Esophagus muscularis mucosa (tissue), 4 donors: Measurements from ENCODE around the gene SPAST. TPM values are rescaled to one million over a fixed set of nuclear protein-coding genes. Genes with fewer than 3 reads are reported as not detected.
"Not testable (repeated sequence)": the region's sequence is repeated elsewhere in the genome, so short reads cannot be mapped to it uniquely, and the experiment has no call there.

ENCODE experiments used
- DNase-seq: peaks from one replicate; pipeline ENCODE4 v3.0.0-alpha.2; 2017; ENCODE audit errors: extremely low spot score
- H3K27ac ChIP-seq, 4 donors: fragments of 200-600 bp; sonication (generic); replicated peaks in 1 of 4; 1 replicate in 3 of 4; 2 replicates in 1 of 4; pipeline ENCODE4 v1.5.1; 2016 to 2019; ENCODE audit warnings: mild to moderate bottlenecking in 1 of 4
- H3K27me3 ChIP-seq, 4 donors: fragments of 200-600 bp; sonication (generic); one replicate each; pipeline versions ENCODE4 v1.5.1 to v1.6.0; 2016 to 2019
- H3K36me3 ChIP-seq, 4 donors: fragments of 200-600 bp; sonication (generic); one replicate each; pipeline ENCODE4 v1.5.1; 2016 to 2019
- H3K4me1 ChIP-seq, 4 donors: fragments of 200-600 bp; sonication (generic); one replicate each; pipeline ENCODE4 v1.5.1; 2016 to 2019
- H3K4me3 ChIP-seq, 4 donors: fragments of 200-600 bp; sonication (generic); 1 replicate in 2 of 4; 2 replicates in 2 of 4; pipeline ENCODE4 v1.5.1; 2016 to 2019; ENCODE audit warnings: mild to moderate bottlenecking in 4 of 4, moderate library complexity in 1 of 4
- H3K9me3 ChIP-seq, 4 donors: fragments of 200-600 bp; sonication (generic); 1 replicate in 3 of 4; 2 replicates in 1 of 4; pipeline ENCODE4 v1.5.1; 2016 to 2019
- CTCF ChIP-seq, 3 experiments: fragments of 200-600 bp in 2 of 3; fragments of 450-650 bp in 1 of 3; sonication (generic) in 2 of 3; IDR thresholded peaks; one replicate each; pipeline ENCODE4 v1.5.1; 2017 to 2019; ENCODE audit warnings: antibody characterized with exemption in 3 of 3, mild to moderate bottlenecking in 2 of 3, moderate library complexity in 1 of 3
- EP300 ChIP-seq: sonication (generic); formaldehyde crosslinking; IDR thresholded peaks from one replicate; pipeline ENCODE4 v1.6.1; 2017; ENCODE audit warnings: antibody characterized with exemption
- POLR2A ChIP-seq: fragments of 450-650 bp; IDR thresholded peaks from one replicate; pipeline ENCODE4 v1.6.1; 2017; ENCODE audit warnings: antibody characterized with exemption, moderate library complexity, mild to moderate bottlenecking, low read depth
- POLR2AphosphoS5 ChIP-seq, 2 donors: sonication (generic); formaldehyde crosslinking; IDR thresholded peaks; one replicate each; pipeline ENCODE4 v1.6.1; 2017; ENCODE audit warnings: antibody characterized with exemption in 2 of 2
- WGBS: methylation state at CpG from one replicate; pipeline ENCODE4 v1.1.5; 2018; 5-methylcytosine and 5-hydroxymethylcytosine counted together
- intact Hi-C: fragments of 100-400 bp; cut with DNase I; formaldehyde crosslinking; loops from one replicate; pipeline ENCODE4 v1.15.1; 2023
- total RNA-seq, 4 donors: library from RNA; depleted of rRNA; stranded (reverse); fragments of >200 nt; gene quantifications; one replicate each; pipeline versions ENCODE4 v1.1.0 to v1.2.1, GENCODE V29; 2016

Gene SPAST
- total RNA-seq = 10 to 100 TPM; 13.3 to 16.6 (median 14.4) TPM

GRCh38 chr2:32063310-32064020 is at the start of gene SPAST:
Gene SPAST (plus strand): TSS chr2:32063556. CDS start chr2:32063832, 276 bp downstream.
- Histone ChIP-seq H3K36me3 (peaks cover 0 to 7% (median 6%) of the 10 kb centered on the region in 4 donors), H3K27me3 (no peaks in the 10 kb centered on the region), H3K9me3 (no peaks in the 10 kb centered on the region), H3K4me1 (peaks cover 20 to 39% (median 32%) of the 10 kb centered on the region in 4 donors), H3K4me3 (peak within 1 kb of the TSS; percentile 76 to 94 (median 84)), H3K27ac (peak within 1 kb of the TSS; percentile 86 to 93 (median 89))
- TF ChIP-seq CTCF (IDR thresholded peaks at IDR 0.05) (peak; percentile 33 to 71 (median 50)), EP300 (no peak), POLR2AphosphoS5 (IDR thresholded peaks at IDR 0.05) (peak; percentile 85 to 90), POLR2A (peak; percentile 14)
- DNase-seq = peak; percentile 98
- intact Hi-C loops = loop anchor here (1.0 to 5.0 kb wide), 3 partner anchors 23 to 104 kb away; partner anchors contain the start of genes MEMO1 and SLC30A6
- under 1% methylated on average over 32 of the region's 79 CpGs for WGBS

GRCh38 chr2:32018789-32019482 is 44.4 kb upstream of the SPAST start:
- H3K4me1 ChIP-seq, intact Hi-C loops, H3K4me3 ChIP-seq, DNase-seq, H3K27ac ChIP-seq, H3K9me3 ChIP-seq, H3K27me3 ChIP-seq: not testable (repeated sequence)
- 96% methylated on average over 9 of the region's 9 CpGs for WGBS
- H3K36me3 ChIP-seq = peaks cover 45 to 64% (median 57%) of the 10 kb centered on the region in 4 donors

GRCh38 chr2:32034198-32034887 is 29.0 kb upstream of the SPAST start:
- H3K36me3 ChIP-seq = peaks cover 14 to 53% (median 26%) of the 10 kb centered on the region in 4 donors
- peaks cover 10 to 28% (median 19%) of the 10 kb centered on the region in 4 donors for H3K4me1 ChIP-seq
- H3K27ac ChIP-seq, H3K4me3 ChIP-seq, H3K27me3 ChIP-seq, H3K9me3 ChIP-seq, intact Hi-C loops, DNase-seq: not testable (repeated sequence)
- WGBS = 91% methylated on average over 8 of the region's 8 CpGs

DNA sequence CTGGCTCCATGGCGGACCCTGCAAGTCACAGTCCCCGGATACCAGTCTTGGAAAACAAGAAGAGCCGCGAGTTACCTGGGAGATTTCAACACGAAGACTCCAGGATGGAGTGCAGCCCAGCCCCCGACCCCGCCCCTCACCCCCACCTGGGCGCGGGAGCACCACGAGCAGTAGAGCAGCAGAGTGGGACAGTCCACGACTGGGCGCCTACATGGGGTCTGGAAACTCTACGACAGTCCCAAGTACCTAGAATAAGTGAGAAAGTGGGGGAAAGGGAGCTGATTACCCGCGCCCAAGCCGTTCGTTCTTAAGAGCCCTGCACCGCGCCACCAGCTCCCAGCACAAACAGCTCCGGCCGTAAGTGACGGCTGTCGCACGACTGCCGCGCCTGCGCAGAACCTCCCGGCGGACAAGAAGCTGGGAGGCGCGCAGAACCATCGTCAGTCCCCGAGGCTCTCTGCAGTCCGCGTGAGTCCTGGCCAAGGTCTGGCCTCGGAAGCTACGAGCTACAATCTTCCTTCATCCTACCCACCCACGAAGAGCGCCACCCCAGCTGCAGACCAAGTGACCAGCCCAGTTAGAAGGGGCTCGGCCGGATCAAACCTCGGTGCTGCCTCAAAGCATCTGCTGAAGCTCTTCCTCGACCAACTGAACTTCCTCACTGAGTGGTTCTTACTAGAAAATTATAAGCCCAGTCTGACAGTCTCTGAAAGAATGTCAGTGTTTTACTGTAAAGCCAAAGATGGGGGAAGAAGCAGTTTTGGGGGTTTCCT is 23.7 kb upstream of the SPAST start, which contains the start of gene DPY30:
TSS of gene DPY30 (minus strand) at position 359 of the 773 bp plus-strand sequence. CDS start at position 10, 349 bp downstream.
- peak within 1 kb of the TSS; percentile 77 to 87 (median 84) for H3K27ac ChIP-seq
- H3K4me1 ChIP-seq = peaks cover 15 to 20% (median 16%) of the 10 kb centered on the region in 4 donors
- H3K36me3 ChIP-seq = peaks cover 2 to 26% (median 8%) of the 10 kb centered on the region in 4 donors
- 0% methylated on average over 10 of the region's 43 CpGs for WGBS
- intact Hi-C loops = loop anchor here (2.0 to 5.0 kb wide), 2 partner anchors 23 to 32 kb away; partner anchors contain the start of gene SPAST
- DNase-seq = peak; percentile 96
- TF ChIP-seq POLR2AphosphoS5 (IDR thresholded peaks at IDR 0.05) (peak; percentile 95 to 97), CTCF (IDR thresholded peaks at IDR 0.05) (peak in 1 of 3 experiments; percentile 14), POLR2A (no peak)
- no peaks in the 10 kb centered on the region for H3K27me3 ChIP-seq
- H3K4me3 ChIP-seq = peak within 1 kb of the TSS; percentile 68 to 99 (median 90)
- H3K9me3 ChIP-seq = no peaks in the 10 kb centered on the region

DNA sequence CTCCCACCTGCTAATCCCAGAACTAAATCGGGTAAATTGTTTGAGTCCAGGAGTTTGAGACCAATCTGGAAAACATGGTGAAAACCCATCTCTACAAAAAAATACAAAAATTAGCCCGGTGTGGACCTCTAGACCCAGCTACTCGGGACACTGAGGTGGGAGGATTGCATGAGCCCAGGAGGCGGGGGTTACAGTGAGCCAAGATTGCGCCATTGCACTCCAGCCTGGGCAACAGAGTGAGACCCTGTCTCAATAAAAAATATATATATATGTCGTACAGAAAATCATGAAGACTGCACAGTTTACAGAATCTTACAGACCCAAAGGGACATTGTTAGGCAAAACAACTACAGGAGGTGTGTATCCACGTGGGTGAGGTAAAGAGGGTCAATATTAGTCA is 19.8 kb upstream of the SPAST start:
- no peak overlapping the region for H3K4me3 ChIP-seq
- intact Hi-C loops = loop anchor here (5.0 kb wide), 1 partner anchor 36 kb away; no protein-coding TSS in a partner anchor
- no peaks in the 10 kb centered on the region for H3K9me3 ChIP-seq
- TF ChIP-seq POLR2AphosphoS5 (IDR thresholded peaks at IDR 0.05) (no peak), CTCF (IDR thresholded peaks at IDR 0.05) (no peak), EP300 (no peak), POLR2A (no peak)
- no peaks in the 10 kb centered on the region for H3K27me3 ChIP-seq
- 84% methylated on average over 7 of the region's 7 CpGs for WGBS
- peaks cover 6 to 13% (median 9%) of the 10 kb centered on the region in 4 donors for H3K4me1 ChIP-seq
- H3K27ac ChIP-seq = no peak overlapping the region
- DNase-seq = no peak
- no peaks in the 10 kb centered on the region for H3K36me3 ChIP-seq
